LHCN-M2 (cell line): Measurements from ENCODE around the gene AJAP1. TPM values are rescaled to one million over a fixed set of nuclear protein-coding genes. Genes with fewer than 3 reads are reported as not detected.
"Not testable (repeated sequence)": the region's sequence is repeated elsewhere in the genome, so short reads cannot be mapped to it uniquely, and the experiment has no call there.

Experiments
- DNase-seq: peaks from one replicate; pipeline ENCODE4 v3.0.0-alpha.2; 2012; ENCODE audit warnings: low read depth
- polyA plus RNA-seq: library from polyadenylated mRNA; unstranded; fragments of >200 nt; gene quantifications from one replicate; pipeline ENCODE4 v1.2.1, GENCODE V29; 2012; ENCODE audit warnings: missing spikeins
- total RNA-seq: library from RNA; depleted of rRNA; stranded (reverse); fragments of >200 nt; gene quantifications from 2 replicates; pipeline ENCODE4 v1.2.3, GENCODE V29; 2014; rRNA removed

Gene AJAP1
- not detected in 2 replicates for total RNA-seq
- polyA plus RNA-seq = not detected

- no peak for DNase-seq
Measured at GRCh38 chr1:4653796-4654725, at the start of gene AJAP1. Gene AJAP1, plus strand, starts transcription at chr1:4654609. Its CDS starts 817 bp downstream, at chr1:4655426.

GRCh38 chr1:4605158-4605557, 49.3 kb upstream of the AJAP1 start:
- DNase-seq = no peak

- DNase-seq = no peak
Measured at GRCh38 chr1:4611563-4612341, 42.7 kb upstream of the AJAP1 start.

- DNase-seq = no peak
Measured at GRCh38 chr1:4612991-4613390, 41.4 kb upstream of the AJAP1 start.

GRCh38 chr1:4613606-4614370, 40.6 kb upstream of the AJAP1 start:
- DNase-seq = no peak

- no peak for DNase-seq
Measured at GRCh38 chr1:4614371-4615137, 39.9 kb upstream of the AJAP1 start.

GRCh38 chr1:4615138-4615470, 39.3 kb upstream of the AJAP1 start:
- DNase-seq = no peak

GRCh38 chr1:4615501-4615900, 38.9 kb upstream of the AJAP1 start:
- no peak for DNase-seq

GRCh38 chr1:4616831-4617465, 37.5 kb upstream of the AJAP1 start:
- DNase-seq = no peak

- DNase-seq = no peak
Measured at GRCh38 chr1:4617506-4617905, 36.9 kb upstream of the AJAP1 start.

- DNase-seq = not testable (repeated sequence)
Measured at GRCh38 chr1:4618827-4619226, 35.6 kb upstream of the AJAP1 start.

- no peak for DNase-seq
Measured at GRCh38 chr1:4621646-4622045, 32.8 kb upstream of the AJAP1 start.

GRCh38 chr1:4622821-4623220, 31.6 kb upstream of the AJAP1 start:
- DNase-seq = no peak

GRCh38 chr1:4624141-4624715, 30.2 kb upstream of the AJAP1 start:
- DNase-seq = no peak

GRCh38 chr1:4624801-4625200, 29.6 kb upstream of the AJAP1 start:
- DNase-seq = no peak

- no peak for DNase-seq
Measured at GRCh38 chr1:4626061-4626460, 28.3 kb upstream of the AJAP1 start.

- no peak for DNase-seq
Measured at GRCh38 chr1:4626560-4627319, 27.7 kb upstream of the AJAP1 start.

GRCh38 chr1:4627353-4627752, 27.1 kb upstream of the AJAP1 start:
- DNase-seq = no peak

GRCh38 chr1:4628992-4629391, 25.4 kb upstream of the AJAP1 start:
- no peak for DNase-seq

- DNase-seq = no peak
Measured at GRCh38 chr1:4630561-4630960, 23.8 kb upstream of the AJAP1 start.
